HCT116 (cell line): ENCODE results near the gene TOPAZ1. TPM values are rescaled to one million over a fixed set of nuclear protein-coding genes. Genes with fewer than 3 reads are reported as not detected.

Experiments
- ATAC-seq: fragments of 200-7000 bp; cut with Tn5 transposase; 2 replicates; pipeline ENCODE4 v1.9.1; 2020; ENCODE audit warnings: mild to moderate bottlenecking, moderate library complexity
- BruUV-seq: library from RNA; stranded (reverse); fragments of 400-500 nt; replicated peaks from 2 replicates; lab custom pipeline; 2021; lab: Mats Ljungman, UMichigan
- CTCF ChIA-PET: fragments of 300-600 bp; sonication (Branson Sonifier 250); formaldehyde crosslinking; loops from one replicate; lab custom pipeline; 2021; ENCODE audit warnings: antibody characterized with exemption; lab: Charles Lee
- POLR2A ChIA-PET: fragments of 300-600, 350-600 bp; sonication (Branson Sonifier 250); formaldehyde crosslinking; loops from one replicate; lab custom pipeline; 2021; ENCODE audit warnings: antibody characterized with exemption; lab: Charles Lee
- RAD21 ChIA-PET, 2 experiments: fragments of 300-600 bp; sonication (Branson Sonifier 250); formaldehyde crosslinking; loops; one replicate each; lab custom pipeline; 2023; ENCODE audit warnings: low total read pairs in 2 of 2; ENCODE audit not compliant: uncharacterized antibody in 2 of 2, unreplicated experiment in 2 of 2, low non-redundant PET in 1 of 2; lab: Charles Lee
- DNase-seq: peaks from one replicate; pipeline ENCODE4 v3.0.0-alpha.2; 2010; ENCODE audit warnings: low read depth, low spot score
- H2AFZ ChIP-seq: fragments of 200-600 bp; shearing (Covaris generic), sonication (generic); 2 replicates; pipeline ENCODE4 v1.6.1; 2017; ENCODE audit warnings: low read depth, mixed run types, mixed read lengths, antibody characterized with exemption, low read length; ENCODE audit not compliant: poor library complexity, severe bottlenecking
- H3K27ac ChIP-seq: 2 replicates; pipeline ENCODE4 v1.5.1; 2012; ENCODE audit warnings: low read depth, low read length
- H3K27me3 ChIP-seq: fragments of 200-600 bp; sonication (generic); 2 replicates; pipeline ENCODE4 v1.6.1; 2016; ENCODE audit warnings: mixed run types, low read length, mixed read lengths; ENCODE audit not compliant: insufficient read depth
- H3K36me3 ChIP-seq, 2 experiments: fragments of 200-500 bp in 1 of 2; fragments of 200-600 bp in 1 of 2; sonication (Bioruptor generic) in 1 of 2; sonication (generic) in 1 of 2; 2 replicates each; pipeline versions ENCODE4 v1.5.1 to v1.6.1; 2014 to 2016; ENCODE audit warnings: low read length in 2 of 2, inconsistent platforms in 1 of 2, mixed read lengths in 1 of 2, mixed run types in 1 of 2; ENCODE audit not compliant: insufficient read depth in 2 of 2, control insufficient read depth in 1 of 2
- H3K4me1 ChIP-seq, 2 experiments: fragments of 200-600 bp in 1 of 2; sonication (generic) in 1 of 2; 2 replicates each; pipeline versions ENCODE4 v1.5.1 to v1.6.1; 2012 to 2017; ENCODE audit warnings: low read length in 2 of 2, inconsistent platforms in 1 of 2, mild to moderate bottlenecking in 1 of 2, mixed read lengths in 1 of 2, mixed run types in 1 of 2, moderate library complexity in 1 of 2; ENCODE audit not compliant: insufficient read depth in 2 of 2, control insufficient read depth in 1 of 2
- H3K4me2 ChIP-seq: fragments of 200-600 bp; sonication (generic); 2 replicates; pipeline ENCODE4 v1.6.1; 2017; ENCODE audit warnings: mixed run types, low read length, mixed read lengths
- H3K4me3 ChIP-seq, 2 experiments: fragments of 200-600 bp in 1 of 2; sonication (generic) in 1 of 2; replicated peaks in 1 of 2; 2 replicates each; pipeline ENCODE4 v1.5.1; 2011 to 2016; ENCODE audit warnings: low read length in 2 of 2, control low read depth in 1 of 2, low read depth in 1 of 2, mild to moderate bottlenecking in 1 of 2, mixed read lengths in 1 of 2, mixed run types in 1 of 2
- H3K79me2 ChIP-seq: fragments of 200-600 bp; sonication (generic); 2 replicates; pipeline ENCODE4 v1.6.1; 2017; ENCODE audit warnings: mild to moderate bottlenecking, mixed run types, low read length, moderate library complexity, mixed read lengths; ENCODE audit not compliant: insufficient read depth
- H3K9ac ChIP-seq: fragments of 200-600 bp; sonication (generic); 2 replicates; pipeline ENCODE4 v1.6.1; 2016; ENCODE audit warnings: low read length, mixed read lengths
- H3K9me2 ChIP-seq: fragments of 200-600 bp; sonication (generic), shearing (Covaris generic); 2 replicates; pipeline ENCODE4 v1.6.1; 2017; ENCODE audit warnings: mixed run types, mild to moderate bottlenecking, moderate library complexity; ENCODE audit not compliant: insufficient read depth
- H3K9me3 ChIP-seq, 2 experiments: fragments of 200-500 bp in 1 of 2; fragments of 200-600 bp in 1 of 2; sonication (Bioruptor generic) in 1 of 2; sonication (generic) in 1 of 2; 2 replicates each; pipeline ENCODE4 v1.6.1; 2014 to 2017; ENCODE audit warnings: low read length in 2 of 2, mixed read lengths in 2 of 2, inconsistent platforms in 1 of 2, low read depth in 1 of 2, mild to moderate bottlenecking in 1 of 2, mixed run types in 1 of 2, moderate library complexity in 1 of 2; ENCODE audit not compliant: control insufficient read depth in 1 of 2, insufficient read depth in 1 of 2
- H4K20me1 ChIP-seq: fragments of 200-600 bp; sonication (generic), shearing (Covaris generic); 2 replicates; pipeline ENCODE4 v1.6.1; 2017; ENCODE audit warnings: mixed run types, mild to moderate bottlenecking, moderate library complexity; ENCODE audit not compliant: insufficient read depth
- POLR2A ChIP-seq: IDR thresholded peaks from 2 replicates; pipeline ENCODE4 v1.7.0; 2011; ENCODE audit warnings: borderline replicate concordance; ENCODE audit not compliant: insufficient read depth, insufficient read length; ENCODE audit errors: extremely low read depth
- RAD21 ChIP-seq: IDR thresholded peaks from 2 replicates; pipeline ENCODE4 v1.6.1; 2012; ENCODE audit warnings: low read depth, mild to moderate bottlenecking
- intact Hi-C: fragments of 100-400 bp; cut with micrococcal nuclease; formaldehyde crosslinking; loops from 2 replicates; pipeline ENCODE4 v1.10.0; 2022
- total RNA-seq: library from RNA; stranded (reverse); gene quantifications from one replicate; pipeline ENCODE4 v1.2.1, GENCODE V29; 2021; ENCODE audit not compliant: unreplicated experiment
- TF ChIP-seq, protein P1 (sequence below): IDR thresholded peaks from 2 replicates; pipeline ENCODE4 v1.6.1; 2012
- TF ChIP-seq, protein P2 (sequence below): IDR thresholded peaks from 2 replicates; pipeline ENCODE4 v1.6.1; 2012; ENCODE audit warnings: low read depth

Gene TOPAZ1
- total RNA-seq, 1 experiment from 2014 or later = not detected

DNA sequence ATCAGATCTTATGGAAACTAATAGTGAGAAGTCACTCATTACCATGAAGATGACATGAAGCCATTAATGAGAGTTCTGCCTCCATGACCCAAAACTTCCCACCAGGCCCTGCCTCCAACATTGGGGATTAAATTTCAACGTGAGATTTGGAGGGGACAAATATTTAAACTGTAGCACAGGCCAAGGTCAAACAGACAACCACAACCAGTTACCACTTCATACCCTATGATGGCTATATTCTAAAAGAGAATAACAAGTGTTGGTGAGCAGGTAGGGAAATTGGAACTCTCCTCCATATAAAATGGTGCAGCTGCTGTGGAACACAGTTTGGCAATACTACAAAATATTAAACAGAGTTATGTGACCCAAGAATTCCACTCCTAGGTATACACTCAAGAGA is 133.8 kb downstream of the TOPAZ1 start:
- intact Hi-C loops = no loop called here
- no peaks in the 10 kb centered on the region for H3K36me3 ChIP-seq
- POLR2A ChIA-PET = no interaction called here
- no TSS peak for BruUV-seq
- no peaks in the 10 kb centered on the region for H3K27me3 ChIP-seq
- H3K9me3 ChIP-seq = no peaks in the 10 kb centered on the region
- CTCF ChIA-PET = no interaction called here
- H3K4me2 ChIP-seq = no peak overlapping the region
- DNase-seq (no peak), ATAC-seq (no peak)
- H3K4me1 ChIP-seq = no peaks in the 10 kb centered on the region
- no peaks in the 10 kb centered on the region for H3K79me2 ChIP-seq
- H4K20me1 ChIP-seq = no peaks in the 10 kb centered on the region
- no peaks in the 10 kb centered on the region for H3K9me2 ChIP-seq
- TF ChIP-seq RAD21 (no peak), POLR2A (no peak)
- TF ChIP-seq, protein P1, sequence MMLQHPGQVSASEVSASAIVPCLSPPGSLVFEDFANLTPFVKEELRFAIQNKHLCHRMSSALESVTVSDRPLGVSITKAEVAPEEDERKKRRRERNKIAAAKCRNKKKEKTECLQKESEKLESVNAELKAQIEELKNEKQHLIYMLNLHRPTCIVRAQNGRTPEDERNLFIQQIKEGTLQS = no peak
- TF ChIP-seq, protein P2, sequence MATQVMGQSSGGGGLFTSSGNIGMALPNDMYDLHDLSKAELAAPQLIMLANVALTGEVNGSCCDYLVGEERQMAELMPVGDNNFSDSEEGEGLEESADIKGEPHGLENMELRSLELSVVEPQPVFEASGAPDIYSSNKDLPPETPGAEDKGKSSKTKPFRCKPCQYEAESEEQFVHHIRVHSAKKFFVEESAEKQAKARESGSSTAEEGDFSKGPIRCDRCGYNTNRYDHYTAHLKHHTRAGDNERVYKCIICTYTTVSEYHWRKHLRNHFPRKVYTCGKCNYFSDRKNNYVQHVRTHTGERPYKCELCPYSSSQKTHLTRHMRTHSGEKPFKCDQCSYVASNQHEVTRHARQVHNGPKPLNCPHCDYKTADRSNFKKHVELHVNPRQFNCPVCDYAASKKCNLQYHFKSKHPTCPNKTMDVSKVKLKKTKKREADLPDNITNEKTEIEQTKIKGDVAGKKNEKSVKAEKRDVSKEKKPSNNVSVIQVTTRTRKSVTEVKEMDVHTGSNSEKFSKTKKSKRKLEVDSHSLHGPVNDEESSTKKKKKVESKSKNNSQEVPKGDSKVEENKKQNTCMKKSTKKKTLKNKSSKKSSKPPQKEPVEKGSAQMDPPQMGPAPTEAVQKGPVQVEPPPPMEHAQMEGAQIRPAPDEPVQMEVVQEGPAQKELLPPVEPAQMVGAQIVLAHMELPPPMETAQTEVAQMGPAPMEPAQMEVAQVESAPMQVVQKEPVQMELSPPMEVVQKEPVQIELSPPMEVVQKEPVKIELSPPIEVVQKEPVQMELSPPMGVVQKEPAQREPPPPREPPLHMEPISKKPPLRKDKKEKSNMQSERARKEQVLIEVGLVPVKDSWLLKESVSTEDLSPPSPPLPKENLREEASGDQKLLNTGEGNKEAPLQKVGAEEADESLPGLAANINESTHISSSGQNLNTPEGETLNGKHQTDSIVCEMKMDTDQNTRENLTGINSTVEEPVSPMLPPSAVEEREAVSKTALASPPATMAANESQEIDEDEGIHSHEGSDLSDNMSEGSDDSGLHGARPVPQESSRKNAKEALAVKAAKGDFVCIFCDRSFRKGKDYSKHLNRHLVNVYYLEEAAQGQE = no peak
- no peak overlapping the region for H3K4me3 ChIP-seq
- no peak overlapping the region for H2AFZ ChIP-seq
- RAD21 ChIA-PET = no interaction called here
- no peak overlapping the region for H3K9ac ChIP-seq
- H3K27ac ChIP-seq = no peak overlapping the region

Other genes with a start within 250 kb of the TOPAZ1 start
- 18.4 TPM for gene TCAIM, start 96.9 kb downstream of the TOPAZ1 start, total RNA-seq
- 19.9 TPM for gene ZNF445, start 235.8 kb downstream of the TOPAZ1 start, total RNA-seq